H9 (cell line): ENCODE results near the gene NXPH1. TPM values are rescaled to one million over a fixed set of nuclear protein-coding genes. Genes with fewer than 3 reads are reported as not detected.

ENCODE experiments used
- DNase-seq: peaks from one replicate; pipeline ENCODE4 v3.0.0-alpha.2; 2017
- H2AFZ ChIP-seq: one replicate; pipeline ENCODE4 v1.6.1; 2013; ENCODE audit warnings: mild to moderate bottlenecking, low read length, control low read depth, moderate library complexity
- H2AK5ac ChIP-seq: 2 replicates; pipeline ENCODE4 v1.6.1; 2013; ENCODE audit warnings: low read length, control low read depth, mixed read lengths; ENCODE audit not compliant: insufficient read length
- H2BK120ac ChIP-seq: one replicate; pipeline ENCODE4 v1.6.1; 2013; ENCODE audit warnings: low read depth, mild to moderate bottlenecking, low read length, control low read depth, inconsistent platforms; ENCODE audit not compliant: poor library complexity, severe bottlenecking
- H2BK12ac ChIP-seq: 2 replicates; pipeline ENCODE4 v1.6.1; 2013; ENCODE audit warnings: low read length, control low read depth, mixed read lengths, low read depth; ENCODE audit not compliant: insufficient read length
- H2BK15ac ChIP-seq: 2 replicates; pipeline ENCODE4 v1.6.1; 2013; ENCODE audit warnings: low read depth, low read length, control low read depth
- H2BK20ac ChIP-seq: one replicate; pipeline ENCODE4 v1.6.1; 2013; ENCODE audit warnings: low read depth, mild to moderate bottlenecking, low read length, control low read depth, inconsistent platforms; ENCODE audit not compliant: poor library complexity, severe bottlenecking
- H2BK5ac ChIP-seq: 2 replicates; pipeline ENCODE4 v1.6.1; 2013; ENCODE audit warnings: low read length, control low read depth, mixed read lengths; ENCODE audit not compliant: insufficient read length
- H3K14ac ChIP-seq: 2 replicates; pipeline ENCODE4 v1.6.1; 2013; ENCODE audit warnings: low read length, control low read depth; ENCODE audit not compliant: insufficient read depth
- H3K18ac ChIP-seq: 2 replicates; pipeline ENCODE4 v1.6.1; 2013; ENCODE audit warnings: low read depth, mild to moderate bottlenecking, mixed read lengths, low read length, control low read depth; ENCODE audit not compliant: insufficient read length
- H3K23ac ChIP-seq: 2 replicates; pipeline ENCODE4 v1.6.1; 2013; ENCODE audit warnings: low read length, control low read depth, mixed read lengths, low read depth; ENCODE audit not compliant: insufficient read length
- H3K23me2 ChIP-seq: 2 replicates; pipeline ENCODE4 v1.6.1; 2013; ENCODE audit warnings: low read depth, mild to moderate bottlenecking, mixed read lengths, low read length, control low read depth; ENCODE audit not compliant: insufficient read length, poor library complexity, severe bottlenecking
- H3K27ac ChIP-seq: 2 replicates; pipeline ENCODE4 v1.5.1; 2013; ENCODE audit warnings: low read length, control low read depth, mixed read lengths, low read depth; ENCODE audit not compliant: insufficient read length
- H3K27me3 ChIP-seq: 2 replicates; pipeline ENCODE4 v1.6.1; 2013; ENCODE audit warnings: low read length, control low read depth, inconsistent platforms; ENCODE audit not compliant: insufficient read depth
- H3K4ac ChIP-seq: 2 replicates; pipeline ENCODE4 v1.6.1; 2013; ENCODE audit warnings: low read depth, mild to moderate bottlenecking, control low read depth, inconsistent platforms, low read length, moderate library complexity
- H3K4me1 ChIP-seq: 2 replicates; pipeline ENCODE4 v1.6.1; 2013; ENCODE audit warnings: low read length, control low read depth, inconsistent platforms; ENCODE audit not compliant: insufficient read depth
- H3K4me2 ChIP-seq: 2 replicates; pipeline ENCODE4 v1.6.1; 2013; ENCODE audit warnings: low read length, control low read depth, mixed read lengths; ENCODE audit not compliant: insufficient read length, insufficient read depth
- H3K56ac ChIP-seq: 2 replicates; pipeline ENCODE4 v1.6.1; 2013; ENCODE audit warnings: low read depth, mild to moderate bottlenecking, mixed read lengths, low read length, control low read depth; ENCODE audit not compliant: insufficient read length
- H3K79me1 ChIP-seq: 2 replicates; pipeline ENCODE4 v1.6.1; 2013; ENCODE audit warnings: low read depth, mild to moderate bottlenecking, moderate library complexity, low read length, control low read depth, inconsistent platforms; ENCODE audit not compliant: insufficient read depth, poor library complexity, severe bottlenecking
- H3K79me2 ChIP-seq: 2 replicates; pipeline ENCODE4 v1.6.1; 2013; ENCODE audit warnings: low read length, control low read depth, inconsistent platforms; ENCODE audit not compliant: insufficient read depth
- H3K9ac ChIP-seq: 2 replicates; pipeline ENCODE4 v1.6.1; 2013; ENCODE audit warnings: low read length, control low read depth, mixed read lengths; ENCODE audit not compliant: insufficient read length; ENCODE audit errors: extremely low read depth
- H3K9me3 ChIP-seq: one replicate; pipeline ENCODE4 v1.6.1; 2013; ENCODE audit warnings: low read depth, low read length, inconsistent platforms; ENCODE audit not compliant: control insufficient read depth
- H3T11ph ChIP-seq: one replicate; pipeline ENCODE4 v1.6.1; 2013; ENCODE audit warnings: mild to moderate bottlenecking, low read length, control low read depth, inconsistent platforms
- H4K20me1 ChIP-seq: one replicate; pipeline ENCODE4 v1.6.1; 2013; ENCODE audit not compliant: control insufficient read depth, insufficient read length, insufficient read depth
- H4K5ac ChIP-seq: 2 replicates; pipeline ENCODE4 v1.6.1; 2013; ENCODE audit warnings: low read depth, mild to moderate bottlenecking, mixed read lengths, low read length, control low read depth; ENCODE audit not compliant: insufficient read length
- H4K8ac ChIP-seq: replicated peaks from 2 replicates; pipeline ENCODE4 v1.6.1; 2013; ENCODE audit warnings: low read length, control low read depth, mixed read lengths, low read depth; ENCODE audit not compliant: insufficient read length
- H4K91ac ChIP-seq: 2 replicates; pipeline ENCODE4 v1.6.1; 2013; ENCODE audit warnings: low read depth, mild to moderate bottlenecking, moderate library complexity, mixed read lengths, low read length, control low read depth; ENCODE audit not compliant: insufficient read length
- H3K27ac Mint-ChIP-seq, 3 experiments: 2 replicates in 2 of 3; 3 replicates in 1 of 3; pipeline ENCODE4 v1.8.0; 2020 to 2021; ENCODE audit warnings: mixed read lengths in 3 of 3, mild to moderate bottlenecking in 1 of 3, moderate library complexity in 1 of 3
- H3K27me3 Mint-ChIP-seq: 2 replicates; pipeline ENCODE4 v1.8.0; 2021; ENCODE audit warnings: low read depth, mild to moderate bottlenecking, moderate library complexity, mixed read lengths
- H3K36me3 Mint-ChIP-seq, 3 experiments: 2 replicates in 2 of 3; 3 replicates in 1 of 3; pipeline ENCODE4 v1.8.0; 2020 to 2021; ENCODE audit warnings: low read depth in 3 of 3, mixed read lengths in 3 of 3; ENCODE audit not compliant: insufficient read depth in 1 of 3
- H3K4me1 Mint-ChIP-seq, 2 experiments: 2 replicates each; pipeline ENCODE4 v1.8.0; 2020; ENCODE audit warnings: mixed read lengths in 2 of 2
- H3K4me3 Mint-ChIP-seq, 2 experiments: 2 replicates in 1 of 2; 3 replicates in 1 of 2; pipeline ENCODE4 v1.8.0; 2020 to 2021; ENCODE audit warnings: mild to moderate bottlenecking in 2 of 2, mixed read lengths in 2 of 2, moderate library complexity in 1 of 2
- H3K9me3 Mint-ChIP-seq, 2 experiments: 2 replicates in 1 of 2; 3 replicates in 1 of 2; pipeline ENCODE4 v1.8.0; 2020; ENCODE audit warnings: mild to moderate bottlenecking in 2 of 2, mixed read lengths in 2 of 2, moderate library complexity in 1 of 2
- CTCF ChIP-seq: fragments of 200-600 bp; sonication (generic); conservative IDR thresholded peaks from 3 replicates; pipeline ENCODE4 v1.8.0; 2021; ENCODE audit warnings: antibody characterized with exemption, mild to moderate bottlenecking
- WGBS: extraction: QIAGEN DNeasy Blood & Tissue Kit; methylation state at CpG from one replicate; pipeline ENCODE4 v1.1.7; 2013; ENCODE audit warnings: missing lambda C conversion rate, low lambda C conversion rate, mixed read lengths; ENCODE audit not compliant: insufficient read length; ENCODE audit errors: extremely low coverage; 5-methylcytosine and 5-hydroxymethylcytosine counted together
- total RNA-seq: library from RNA; stranded (reverse); gene quantifications from 2 replicates; pipeline ENCODE4 v1.2.1, GENCODE V29; 2021

The NXPH1 gene
- total RNA-seq, 1 experiment from 2014 or later = 0.15 TPM

GRCh38 chr7:8418629-8419245 is 14.7 kb upstream of the NXPH1 start:
- no peaks in the 10 kb centered on the region for H3K4me1 ChIP-seq
- H3K27ac Mint-ChIP-seq = no peak overlapping the region
- no peaks in the 10 kb centered on the region for H3K23me2 ChIP-seq
- no peak overlapping the region for H3K9ac ChIP-seq
- H4K5ac ChIP-seq = no peak overlapping the region
- H3K27me3 Mint-ChIP-seq = no peaks in the 10 kb centered on the region
- H3K14ac ChIP-seq = no peak overlapping the region
- H3K18ac ChIP-seq = no peak overlapping the region
- no peak overlapping the region for H2BK12ac ChIP-seq
- no peak overlapping the region for H3K4me3 Mint-ChIP-seq
- H3K4ac ChIP-seq = no peak overlapping the region
- H2BK20ac ChIP-seq = no peak overlapping the region
- no peak overlapping the region for H2AK5ac ChIP-seq
- H4K8ac ChIP-seq = no peak overlapping the region
- no peak overlapping the region for H2AFZ ChIP-seq
- H3K36me3 Mint-ChIP-seq = no peaks in the 10 kb centered on the region
- H3K27me3 ChIP-seq = no peaks in the 10 kb centered on the region
- no peaks in the 10 kb centered on the region for H3K9me3 ChIP-seq
- peak; percentile 93 for TF ChIP-seq CTCF
- H3T11ph ChIP-seq = no peak overlapping the region
- H3K27ac ChIP-seq = no peak overlapping the region
- no CpG with 5 or more reads among the region's 1 CpG for WGBS
- H3K56ac ChIP-seq = no peak overlapping the region
- H2BK120ac ChIP-seq = no peak overlapping the region
- H2BK5ac ChIP-seq = no peak overlapping the region
- no peaks in the 10 kb centered on the region for H3K9me3 Mint-ChIP-seq
- no peaks in the 10 kb centered on the region for H3K79me2 ChIP-seq
- no peak overlapping the region for H3K4me2 ChIP-seq
- H2BK15ac ChIP-seq = no peak overlapping the region
- H3K79me1 ChIP-seq = no peaks in the 10 kb centered on the region
- H4K20me1 ChIP-seq = no peaks in the 10 kb centered on the region
- no peak overlapping the region for H4K91ac ChIP-seq
- peak; percentile 36 for DNase-seq
- H3K23ac ChIP-seq = no peak overlapping the region
- H3K4me1 Mint-ChIP-seq = peaks cover 0 to 2% of the 10 kb centered on the region in 2 experiments; a peak in 2 of 4 replicates
